SK-N-SH treated with all-trans-retinoic acid at 6 μM for 48 hours (cell line): ENCODE results near the gene PCGF6.
A peak's percentile ranks its signal among the peaks of the same experiment; 100 is the strongest.
"Not testable (repeated sequence)": the region's sequence is repeated elsewhere in the genome, so short reads cannot be mapped to it uniquely, and the experiment has no call there.

Experiments
- ATAC-seq: fragments of 200-7000 bp; cut with Tn5 transposase; 3 replicates; pipeline ENCODE4 v1.9.1; 2020; ENCODE audit warnings: mild to moderate bottlenecking, moderate library complexity
- ARNTL ChIP-seq: fragments of 450-650 bp; formaldehyde crosslinking; IDR thresholded peaks from 2 replicates; pipeline ENCODE4 v1.5.0; 2020; ENCODE audit warnings: low read depth, mild to moderate bottlenecking, moderate library complexity, borderline replicate concordance
- CSDC2 ChIP-seq: fragments of 250-450 bp; sonication (Bioruptor Pico); IDR thresholded peaks from 2 replicates; pipeline ENCODE4 v1.5.0; 2020; ENCODE audit warnings: mild to moderate bottlenecking, moderate library complexity
- ESRRG ChIP-seq: fragments of 250-450 bp; sonication (Bioruptor Pico); IDR thresholded peaks from 2 replicates; pipeline ENCODE4 v1.6.1; 2021; ENCODE audit warnings: mild to moderate bottlenecking
- GLIS3 ChIP-seq: fragments of 250-450 bp; sonication (Bioruptor Pico); IDR thresholded peaks from 2 replicates; pipeline ENCODE4 v1.5.0; 2020; ENCODE audit warnings: mild to moderate bottlenecking, moderate library complexity
- OSR1 ChIP-seq: fragments of 250-450 bp; sonication (Bioruptor Pico); IDR thresholded peaks from 2 replicates; pipeline ENCODE4 v1.8.0; 2022; ENCODE audit warnings: moderate library complexity, mild to moderate bottlenecking, inconsistent platforms
- POU6F1 ChIP-seq: fragments of 250-450 bp; sonication (Bioruptor Pico); IDR thresholded peaks from 2 replicates; pipeline ENCODE4 v1.8.0; 2021; ENCODE audit warnings: low read depth, mild to moderate bottlenecking, moderate library complexity, borderline replicate concordance
- PPARA ChIP-seq: fragments of 250-450 bp; sonication (Bioruptor Pico); IDR thresholded peaks from 2 replicates; pipeline ENCODE4 v1.5.0; 2020; ENCODE audit warnings: mild to moderate bottlenecking, borderline replicate concordance
- SNAI2 ChIP-seq: fragments of 250-450 bp; sonication (Bioruptor Pico); IDR thresholded peaks from 2 replicates; pipeline ENCODE4 v1.5.0; 2020; ENCODE audit warnings: mild to moderate bottlenecking, moderate library complexity
- TOX ChIP-seq: fragments of 250-450 bp; sonication (Bioruptor Pico); IDR thresholded peaks from 2 replicates; pipeline ENCODE4 v1.8.0; 2021; ENCODE audit warnings: mild to moderate bottlenecking, moderate library complexity, borderline replicate concordance
- ZC3H10 ChIP-seq: fragments of 250-450 bp; sonication (Bioruptor Pico); IDR thresholded peaks from 2 replicates; pipeline ENCODE4 v1.5.1; 2021; ENCODE audit warnings: mild to moderate bottlenecking, moderate library complexity
- ZFP30 ChIP-seq: fragments of 450-650 bp; formaldehyde crosslinking; IDR thresholded peaks from 2 replicates; pipeline ENCODE4 v1.5.0; 2022; ENCODE audit warnings: mild to moderate bottlenecking, moderate library complexity
- ZNF565 ChIP-seq: fragments of 450-650 bp; formaldehyde crosslinking; conservative IDR thresholded peaks from 2 replicates; pipeline ENCODE4 v1.5.0; 2020; ENCODE audit warnings: low read depth, mild to moderate bottlenecking, moderate library complexity
- ZNF70 ChIP-seq: fragments of 450-650 bp; formaldehyde crosslinking; IDR thresholded peaks from 2 replicates; pipeline ENCODE4 v1.5.0; 2020; ENCODE audit warnings: mild to moderate bottlenecking, moderate library complexity
- ZNF8 ChIP-seq: fragments of 450-650 bp; formaldehyde crosslinking; IDR thresholded peaks from 2 replicates; pipeline ENCODE4 v1.5.0; 2020; ENCODE audit warnings: mild to moderate bottlenecking, moderate library complexity
- TF ChIP-seq, protein P1 (sequence below): fragments of 250-450 bp; sonication (Bioruptor Pico); IDR thresholded peaks from 2 replicates; pipeline ENCODE4 v1.5.1; 2020; ENCODE audit warnings: low read depth, mild to moderate bottlenecking, moderate library complexity
- TF ChIP-seq, protein P2 (sequence below): fragments of 250-450 bp; sonication (Bioruptor Pico); IDR thresholded peaks from 2 replicates; pipeline ENCODE4 v1.5.0; 2020; ENCODE audit warnings: mild to moderate bottlenecking, moderate library complexity
- TF ChIP-seq, protein P3 (sequence below): fragments of 250-450 bp; sonication (Bioruptor Pico); IDR thresholded peaks from 2 replicates; pipeline ENCODE4 v1.5.1; 2021; ENCODE audit warnings: mild to moderate bottlenecking, moderate library complexity

The PCGF6 gene

GRCh38 chr10:103373544-103373943 is 22.6 kb upstream of the PCGF6 start:
- TF ChIP-seq, protein P1, sequence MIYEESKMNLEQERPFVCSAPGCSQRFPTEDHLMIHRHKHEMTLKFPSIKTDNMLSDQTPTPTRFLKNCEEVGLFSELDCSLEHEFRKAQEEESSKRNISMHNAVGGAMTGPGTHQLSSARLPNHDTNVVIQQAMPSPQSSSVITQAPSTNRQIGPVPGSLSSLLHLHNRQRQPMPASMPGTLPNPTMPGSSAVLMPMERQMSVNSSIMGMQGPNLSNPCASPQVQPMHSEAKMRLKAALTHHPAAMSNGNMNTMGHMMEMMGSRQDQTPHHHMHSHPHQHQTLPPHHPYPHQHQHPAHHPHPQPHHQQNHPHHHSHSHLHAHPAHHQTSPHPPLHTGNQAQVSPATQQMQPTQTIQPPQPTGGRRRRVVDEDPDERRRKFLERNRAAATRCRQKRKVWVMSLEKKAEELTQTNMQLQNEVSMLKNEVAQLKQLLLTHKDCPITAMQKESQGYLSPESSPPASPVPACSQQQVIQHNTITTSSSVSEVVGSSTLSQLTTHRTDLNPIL (CRISPR knock-in tag) = no peak
- TF ChIP-seq ZNF565 (CRISPR knock-in tag) = no peak
- no peak for TF ChIP-seq SNAI2 (CRISPR knock-in tag)
- no peak for TF ChIP-seq ZC3H10 (CRISPR knock-in tag)
- no peak for TF ChIP-seq ZNF8 (CRISPR knock-in tag)
- TF ChIP-seq POU6F1 (CRISPR knock-in tag) = no peak
- no peak for TF ChIP-seq CSDC2
- TF ChIP-seq ARNTL (CRISPR knock-in tag) = no peak
- TF ChIP-seq, protein P2, sequence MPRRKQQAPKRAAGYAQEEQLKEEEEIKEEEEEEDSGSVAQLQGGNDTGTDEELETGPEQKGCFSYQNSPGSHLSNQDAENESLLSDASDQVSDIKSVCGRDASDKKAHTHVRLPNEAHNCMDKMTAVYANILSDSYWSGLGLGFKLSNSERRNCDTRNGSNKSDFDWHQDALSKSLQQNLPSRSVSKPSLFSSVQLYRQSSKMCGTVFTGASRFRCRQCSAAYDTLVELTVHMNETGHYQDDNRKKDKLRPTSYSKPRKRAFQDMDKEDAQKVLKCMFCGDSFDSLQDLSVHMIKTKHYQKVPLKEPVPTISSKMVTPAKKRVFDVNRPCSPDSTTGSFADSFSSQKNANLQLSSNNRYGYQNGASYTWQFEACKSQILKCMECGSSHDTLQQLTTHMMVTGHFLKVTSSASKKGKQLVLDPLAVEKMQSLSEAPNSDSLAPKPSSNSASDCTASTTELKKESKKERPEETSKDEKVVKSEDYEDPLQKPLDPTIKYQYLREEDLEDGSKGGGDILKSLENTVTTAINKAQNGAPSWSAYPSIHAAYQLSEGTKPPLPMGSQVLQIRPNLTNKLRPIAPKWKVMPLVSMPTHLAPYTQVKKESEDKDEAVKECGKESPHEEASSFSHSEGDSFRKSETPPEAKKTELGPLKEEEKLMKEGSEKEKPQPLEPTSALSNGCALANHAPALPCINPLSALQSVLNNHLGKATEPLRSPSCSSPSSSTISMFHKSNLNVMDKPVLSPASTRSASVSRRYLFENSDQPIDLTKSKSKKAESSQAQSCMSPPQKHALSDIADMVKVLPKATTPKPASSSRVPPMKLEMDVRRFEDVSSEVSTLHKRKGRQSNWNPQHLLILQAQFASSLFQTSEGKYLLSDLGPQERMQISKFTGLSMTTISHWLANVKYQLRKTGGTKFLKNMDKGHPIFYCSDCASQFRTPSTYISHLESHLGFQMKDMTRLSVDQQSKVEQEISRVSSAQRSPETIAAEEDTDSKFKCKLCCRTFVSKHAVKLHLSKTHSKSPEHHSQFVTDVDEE = no peak
- TF ChIP-seq, all 23 proteins: peak for 0
- ATAC-seq = no peak

GRCh38 chr10:103367782-103368518 is 17.0 kb upstream of the PCGF6 start, which contains the start of gene TAF5:
TSS of gene TAF5 (plus strand) at chr10:103367976. CDS start at chr10:103367990, 14 bp downstream.
- TF ChIP-seq ARNTL (CRISPR knock-in tag) (no peak), GLIS3 (CRISPR knock-in tag) (no peak), ZFP30 (no peak), POU6F1 (CRISPR knock-in tag) (no peak), ZNF565 (CRISPR knock-in tag) (no peak), ZC3H10 (CRISPR knock-in tag) (no peak), SNAI2 (CRISPR knock-in tag) (no peak), TOX (CRISPR knock-in tag) (no peak), ZNF8 (CRISPR knock-in tag) (no peak), PPARA (CRISPR knock-in tag) (no peak), ESRRG (no peak)
- peak; percentile 80 for ATAC-seq

DNA sequence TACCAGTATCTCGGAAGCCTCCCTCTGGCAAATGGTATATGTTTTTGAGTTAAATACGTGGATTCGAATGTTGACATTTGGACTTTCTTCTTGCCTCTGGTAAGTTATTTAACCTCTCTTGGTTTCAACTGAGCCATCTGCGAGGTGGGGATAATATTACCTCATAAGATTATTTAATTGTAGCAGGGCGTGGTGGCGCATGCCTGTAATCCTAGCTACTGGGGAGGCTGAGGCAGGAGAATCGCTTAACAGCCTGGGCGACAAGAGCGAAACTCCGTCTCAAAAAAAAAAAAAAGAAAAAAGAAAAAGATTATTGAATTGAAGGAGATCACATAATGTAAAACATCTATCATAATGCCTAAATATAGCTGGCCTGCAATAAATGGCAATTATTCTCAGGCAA is 16.4 kb upstream of the PCGF6 start:
- ATAC-seq = no peak
- TF ChIP-seq OSR1 (CRISPR knock-in tag) = no peak
- TF ChIP-seq ZNF565 (CRISPR knock-in tag) = no peak
- TF ChIP-seq PPARA (CRISPR knock-in tag) = no peak
- TF ChIP-seq, protein P3, sequence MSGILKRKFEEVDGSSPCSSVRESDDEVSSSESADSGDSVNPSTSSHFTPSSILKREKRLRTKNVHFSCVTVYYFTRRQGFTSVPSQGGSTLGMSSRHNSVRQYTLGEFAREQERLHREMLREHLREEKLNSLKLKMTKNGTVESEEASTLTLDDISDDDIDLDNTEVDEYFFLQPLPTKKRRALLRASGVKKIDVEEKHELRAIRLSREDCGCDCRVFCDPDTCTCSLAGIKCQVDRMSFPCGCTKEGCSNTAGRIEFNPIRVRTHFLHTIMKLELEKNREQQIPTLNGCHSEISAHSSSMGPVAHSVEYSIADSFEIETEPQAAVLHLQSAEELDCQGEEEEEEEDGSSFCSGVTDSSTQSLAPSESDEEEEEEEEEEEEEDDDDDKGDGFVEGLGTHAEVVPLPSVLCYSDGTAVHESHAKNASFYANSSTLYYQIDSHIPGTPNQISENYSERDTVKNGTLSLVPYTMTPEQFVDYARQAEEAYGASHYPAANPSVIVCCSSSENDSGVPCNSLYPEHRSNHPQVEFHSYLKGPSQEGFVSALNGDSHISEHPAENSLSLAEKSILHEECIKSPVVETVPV (CRISPR knock-in tag) = no peak
- TF ChIP-seq ARNTL (CRISPR knock-in tag) = no peak
- no peak for TF ChIP-seq GLIS3 (CRISPR knock-in tag)
- TF ChIP-seq ZNF70 (CRISPR knock-in tag) = no peak
- no peak for TF ChIP-seq CSDC2

DNA sequence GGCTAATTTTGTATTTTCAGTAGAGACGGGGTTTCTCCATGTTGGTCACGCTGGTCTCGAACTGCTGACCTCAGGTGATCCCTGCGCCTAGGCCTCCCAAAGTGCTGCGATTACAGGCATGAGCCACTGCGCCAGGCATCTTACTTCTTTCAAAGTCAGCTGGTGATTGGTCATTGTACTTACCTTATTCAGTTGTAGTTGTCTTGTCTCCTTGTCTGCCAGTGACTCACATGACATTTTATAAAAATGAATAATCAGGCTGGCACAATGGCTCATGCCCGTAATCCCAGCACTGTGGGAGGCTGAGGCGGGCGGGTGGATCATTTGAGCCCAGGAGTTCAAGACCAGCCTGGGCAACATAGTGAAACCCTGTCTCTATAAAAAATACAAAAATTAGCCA is 9.9 kb upstream of the PCGF6 start:
- peak; percentile 34; the same call in 1 of the 3 replicates for ATAC-seq

- not testable (repeated sequence) for ATAC-seq
Observed at GRCh38 chr10:103359493-103359892, 8.6 kb upstream of the PCGF6 start.
